SK-N-SH (cell line): ENCODE results near the gene MATN1. TPM values are rescaled to one million over a fixed set of nuclear protein-coding genes. Genes with fewer than 3 reads are reported as not detected.

ENCODE experiments used
- CTCF ChIA-PET: fragments of 300-600, 350-600 bp; formaldehyde crosslinking; extraction: SDS; loops from one replicate; lab custom pipeline; 2021; lab: Yijun Ruan, JAX
- POLR2A ChIA-PET: fragments of 350-600 bp; sonication (Branson Sonifier 250); formaldehyde crosslinking; extraction: SDS; loops from one replicate; lab custom pipeline; 2020; ENCODE audit warnings: antibody characterized with exemption, inconsistent platforms; lab: Yijun Ruan, JAX
- DNase-seq: peaks from one replicate; pipeline ENCODE4 v3.0.0; 2012
- H2AFZ ChIP-seq: fragments of 200-600 bp; sonication (generic); 2 replicates; pipeline ENCODE4 v1.8.1; 2016; ENCODE audit warnings: antibody characterized with exemption, mild to moderate bottlenecking, low read depth
- H3F3A ChIP-seq: fragments of 200-600 bp; sonication (generic); replicated peaks from 2 replicates; pipeline ENCODE3; 2016; ENCODE audit warnings: antibody characterized with exemption, mild to moderate bottlenecking; ENCODE audit not compliant: insufficient read depth
- H3K27ac ChIP-seq, 2 experiments: fragments of 200-500 bp in 1 of 2; fragments of 200-600 bp in 1 of 2; sonication (Bioruptor generic) in 1 of 2; sonication (generic), shearing (Covaris generic) in 1 of 2; 2 replicates each; pipeline versions ENCODE4 v1.5.1 to v1.6.1; 2014 to 2016; ENCODE audit warnings: low read depth in 2 of 2, inconsistent platforms in 1 of 2, low read length in 1 of 2, mild to moderate bottlenecking in 1 of 2, mixed read lengths in 1 of 2
- H3K27me3 ChIP-seq: fragments of 200-600 bp; sonication (generic), shearing (Covaris generic); 2 replicates; pipeline ENCODE4 v1.6.1; 2016; ENCODE audit warnings: mixed run types; ENCODE audit not compliant: insufficient read depth
- H3K36me3 ChIP-seq, 2 experiments: fragments of 200-500 bp in 1 of 2; fragments of 200-600 bp in 1 of 2; sonication (Bioruptor generic) in 1 of 2; sonication (generic) in 1 of 2; replicated peaks in 1 of 2; 2 replicates each; pipeline versions ENCODE3 to v1.5.1; 2014 to 2016; ENCODE audit warnings: low read length in 1 of 2, mild to moderate bottlenecking in 1 of 2; ENCODE audit not compliant: insufficient read depth in 2 of 2, control insufficient read depth in 1 of 2
- H3K4me1 ChIP-seq, 2 experiments: fragments of 200-500 bp in 1 of 2; fragments of 200-600 bp in 1 of 2; sonication (Bioruptor generic) in 1 of 2; sonication (generic), shearing (Covaris generic) in 1 of 2; 2 replicates each; pipeline versions ENCODE4 v1.5.1 to v1.6.1; 2014 to 2016; ENCODE audit warnings: low read depth in 1 of 2, low read length in 1 of 2, mixed run types in 1 of 2; ENCODE audit not compliant: insufficient read depth in 2 of 2, control insufficient read depth in 1 of 2
- H3K4me2 ChIP-seq: fragments of 200-600 bp; sonication (generic), shearing (Covaris generic); 2 replicates; pipeline ENCODE4 v1.6.1; 2017; ENCODE audit warnings: mixed run types
- H3K4me3 ChIP-seq, 2 experiments: fragments of 200-500 bp in 1 of 2; fragments of 200-600 bp in 1 of 2; sonication (Bioruptor generic) in 1 of 2; sonication (generic), shearing (Covaris generic) in 1 of 2; 2 replicates each; pipeline versions ENCODE4 v1.5.1 to v1.8.1; 2014 to 2016; ENCODE audit warnings: low read depth in 2 of 2, inconsistent platforms in 1 of 2, low read length in 1 of 2, mild to moderate bottlenecking in 1 of 2, mixed read lengths in 1 of 2, moderate library complexity in 1 of 2
- H3K79me2 ChIP-seq: fragments of 200-600 bp; sonication (generic); 2 replicates; pipeline ENCODE4 v1.8.1; 2017; ENCODE audit warnings: mild to moderate bottlenecking; ENCODE audit not compliant: insufficient read depth
- H3K9ac ChIP-seq: fragments of 200-600 bp; sonication (generic); 2 replicates; pipeline ENCODE4 v1.6.1; 2017; ENCODE audit warnings: mixed run types
- H3K9me2 ChIP-seq: fragments of 200-600 bp; sonication (generic); 2 replicates; pipeline ENCODE4 v1.6.1; 2017; ENCODE audit warnings: mixed run types
- H3K9me3 ChIP-seq: fragments of 200-600 bp; sonication (generic); 2 replicates; pipeline ENCODE4 v1.6.1; 2017; ENCODE audit warnings: mixed run types, mild to moderate bottlenecking, moderate library complexity
- H4K20me1 ChIP-seq: fragments of 200-600 bp; sonication (generic); 2 replicates; pipeline ENCODE4 v1.6.1; 2017; ENCODE audit warnings: mild to moderate bottlenecking, mixed run types; ENCODE audit not compliant: insufficient read depth
- CHD2 ChIP-seq: fragments of 150-350 bp; IDR thresholded peaks from 2 replicates; pipeline ENCODE4 v1.6.1; 2018; ENCODE audit warnings: low read length; ENCODE audit not compliant: partially characterized antibody
- ELF1 ChIP-seq: IDR thresholded peaks from 2 replicates; pipeline ENCODE4 v1.4.0; 2012
- FOXJ3 ChIP-seq: sonication (generic); formaldehyde crosslinking; IDR thresholded peaks from 2 replicates; pipeline ENCODE4 v1.5.1; 2020; ENCODE audit warnings: mild to moderate bottlenecking, missing genetic modification reagents
- GABPA ChIP-seq: IDR thresholded peaks from 2 replicates; pipeline ENCODE4 v1.4.0; 2012; ENCODE audit warnings: low read depth, mild to moderate bottlenecking
- MEF2A ChIP-seq: IDR thresholded peaks from 2 replicates; pipeline ENCODE4 v1.4.0; 2012; ENCODE audit warnings: low read depth, borderline replicate concordance
- MXI1 ChIP-seq: IDR thresholded peaks from 2 replicates; pipeline ENCODE4 v1.6.1; 2012; ENCODE audit warnings: mild to moderate bottlenecking, low read depth, low read length, improper control_type of control experiment
- POLR2AphosphoS5 ChIP-seq: IDR thresholded peaks from 2 replicates; pipeline ENCODE4 v1.6.1; 2012; ENCODE audit warnings: low read depth, low read length
- RCOR1 ChIP-seq: fragments of 150-350 bp; IDR thresholded peaks from 2 replicates; pipeline ENCODE4 v1.6.1; 2017; ENCODE audit warnings: antibody characterized with exemption, low read length
- RXRA ChIP-seq: IDR thresholded peaks from 2 replicates; pipeline ENCODE4 v1.4.0; 2012; ENCODE audit warnings: low read depth, mild to moderate bottlenecking, borderline replicate concordance
- SMC3 ChIP-seq: IDR thresholded peaks from 2 replicates; pipeline ENCODE4 v1.6.1; 2012; ENCODE audit warnings: low read depth, low read length, improper control_type of control experiment
- TAF1 ChIP-seq: IDR thresholded peaks from 2 replicates; pipeline ENCODE4 v1.6.1; 2012; ENCODE audit warnings: low read depth, mild to moderate bottlenecking, low read length, moderate library complexity, borderline replicate concordance
- TEAD4 ChIP-seq: IDR thresholded peaks from 2 replicates; pipeline ENCODE4 v1.4.0; 2012; ENCODE audit warnings: mild to moderate bottlenecking, borderline replicate concordance; ENCODE audit not compliant: insufficient read depth
- WGBS: methylation state at CpG from one replicate; pipeline ENCODE4 v1.1.6; 2017; ENCODE audit warnings: low lambda C conversion rate; 5-methylcytosine and 5-hydroxymethylcytosine counted together
- polyA plus RNA-seq, 3 experiments: library from polyadenylated mRNA; depleted of rRNA; stranded (reverse); fragments of >200 nt; gene quantifications; 2 replicates each; pipeline ENCODE4 v1.2.3, GENCODE V29; 2012
- TF ChIP-seq, protein P1 (sequence below): IDR thresholded peaks from 2 replicates; pipeline ENCODE4 v1.6.1; 2012; ENCODE audit warnings: mild to moderate bottlenecking, low read depth, low read length, moderate library complexity
- TF ChIP-seq, protein P2 (sequence below): fragments of 150-350 bp; IDR thresholded peaks from 2 replicates; pipeline ENCODE4 v1.6.1; 2017; ENCODE audit warnings: antibody characterized with exemption, low read length, low read depth, borderline replicate concordance
- TF ChIP-seq, protein P3 (sequence below): IDR thresholded peaks from 2 replicates; pipeline ENCODE4 v1.4.0; 2012; ENCODE audit warnings: low read depth, borderline replicate concordance

Gene MATN1
- polyA plus RNA-seq, 1 of the 3 experiments (the other 2 are of a cell fraction): 0.23 TPM

DNA sequence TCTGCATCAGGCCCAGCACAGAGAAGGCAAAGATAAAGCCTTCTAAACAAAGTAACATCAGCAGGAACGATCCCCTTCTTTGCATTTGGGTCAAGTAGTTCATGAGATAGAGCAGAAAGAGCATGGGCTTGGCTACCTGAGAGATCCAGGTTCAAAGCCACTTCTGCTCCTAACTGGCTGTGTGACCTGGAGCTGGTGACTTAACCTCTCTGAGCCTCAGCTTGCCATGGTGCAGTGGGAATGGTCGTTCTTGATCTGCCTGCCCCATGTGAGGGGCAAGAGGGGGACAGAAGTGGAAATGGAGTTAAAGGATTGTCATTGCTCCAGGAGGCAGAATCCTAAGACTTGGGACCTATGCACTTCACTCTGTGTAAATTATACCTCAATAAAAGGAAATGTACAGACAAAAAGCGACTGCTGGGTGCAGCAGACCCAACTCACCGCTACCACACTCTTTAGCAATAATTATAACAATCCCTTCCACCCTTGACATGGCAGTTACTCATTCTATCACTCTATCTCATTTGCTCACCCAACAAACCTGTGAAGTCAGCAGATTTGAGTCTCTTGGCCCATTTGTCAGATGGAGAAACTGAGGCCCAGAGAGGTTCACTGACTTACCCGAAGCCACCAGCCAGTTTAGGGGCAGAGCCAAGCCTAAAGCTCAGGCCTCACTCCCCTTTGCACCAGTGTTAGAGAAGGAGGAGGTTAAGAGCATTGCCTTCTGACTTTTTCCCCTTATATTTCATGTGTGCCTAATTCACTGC, 1.5 kb upstream of the MATN1 start:
- no peak for DNase-seq
- ChIA-PET POLR2A (no interaction called here), CTCF (interaction anchor here (0.6 to 14.9 kb wide), 8 partner anchors 16 to 209 kb away, joined by 3 to 377 read pairs (median 4); no protein-coding TSS in a partner anchor)
- Histone ChIP-seq H3K4me3 (no peak overlapping the region), H3K36me3 (peaks cover 0 to 9% of the 10 kb centered on the region in 2 experiments), H3K9me2 (no peaks in the 10 kb centered on the region), H3K9ac (no peak overlapping the region), H3K79me2 (no peaks in the 10 kb centered on the region), H3K27me3 (no peaks in the 10 kb centered on the region), H4K20me1 (0 out of 2 replicates have a peak, but pooled peaks cover 3% of the 10 kb centered on the region), H3K9me3 (no peaks in the 10 kb centered on the region), H3K4me2 (no peak overlapping the region), H2AFZ (no peak overlapping the region), H3F3A (peaks cover 5% of the 10 kb centered on the region), H3K4me1 (peaks cover 3 to 6% of the 10 kb centered on the region in 2 experiments; a peak in 3 of 4 replicates), H3K27ac (no peak overlapping the region)
- 77% methylated on average over 5 of the region's 5 CpGs for WGBS
- TF ChIP-seq CHD2 (no peak), GABPA (no peak), ELF1 (no peak), RXRA (no peak), RCOR1 (no peak), SMC3 (no peak), FOXJ3 (CRISPR knock-in tag) (no peak), TEAD4 (no peak), POLR2AphosphoS5 (no peak), TAF1 (no peak), MEF2A (no peak), MXI1 (no peak)
- TF ChIP-seq, protein P1, sequence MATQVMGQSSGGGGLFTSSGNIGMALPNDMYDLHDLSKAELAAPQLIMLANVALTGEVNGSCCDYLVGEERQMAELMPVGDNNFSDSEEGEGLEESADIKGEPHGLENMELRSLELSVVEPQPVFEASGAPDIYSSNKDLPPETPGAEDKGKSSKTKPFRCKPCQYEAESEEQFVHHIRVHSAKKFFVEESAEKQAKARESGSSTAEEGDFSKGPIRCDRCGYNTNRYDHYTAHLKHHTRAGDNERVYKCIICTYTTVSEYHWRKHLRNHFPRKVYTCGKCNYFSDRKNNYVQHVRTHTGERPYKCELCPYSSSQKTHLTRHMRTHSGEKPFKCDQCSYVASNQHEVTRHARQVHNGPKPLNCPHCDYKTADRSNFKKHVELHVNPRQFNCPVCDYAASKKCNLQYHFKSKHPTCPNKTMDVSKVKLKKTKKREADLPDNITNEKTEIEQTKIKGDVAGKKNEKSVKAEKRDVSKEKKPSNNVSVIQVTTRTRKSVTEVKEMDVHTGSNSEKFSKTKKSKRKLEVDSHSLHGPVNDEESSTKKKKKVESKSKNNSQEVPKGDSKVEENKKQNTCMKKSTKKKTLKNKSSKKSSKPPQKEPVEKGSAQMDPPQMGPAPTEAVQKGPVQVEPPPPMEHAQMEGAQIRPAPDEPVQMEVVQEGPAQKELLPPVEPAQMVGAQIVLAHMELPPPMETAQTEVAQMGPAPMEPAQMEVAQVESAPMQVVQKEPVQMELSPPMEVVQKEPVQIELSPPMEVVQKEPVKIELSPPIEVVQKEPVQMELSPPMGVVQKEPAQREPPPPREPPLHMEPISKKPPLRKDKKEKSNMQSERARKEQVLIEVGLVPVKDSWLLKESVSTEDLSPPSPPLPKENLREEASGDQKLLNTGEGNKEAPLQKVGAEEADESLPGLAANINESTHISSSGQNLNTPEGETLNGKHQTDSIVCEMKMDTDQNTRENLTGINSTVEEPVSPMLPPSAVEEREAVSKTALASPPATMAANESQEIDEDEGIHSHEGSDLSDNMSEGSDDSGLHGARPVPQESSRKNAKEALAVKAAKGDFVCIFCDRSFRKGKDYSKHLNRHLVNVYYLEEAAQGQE: no peak
- TF ChIP-seq, protein P2, sequence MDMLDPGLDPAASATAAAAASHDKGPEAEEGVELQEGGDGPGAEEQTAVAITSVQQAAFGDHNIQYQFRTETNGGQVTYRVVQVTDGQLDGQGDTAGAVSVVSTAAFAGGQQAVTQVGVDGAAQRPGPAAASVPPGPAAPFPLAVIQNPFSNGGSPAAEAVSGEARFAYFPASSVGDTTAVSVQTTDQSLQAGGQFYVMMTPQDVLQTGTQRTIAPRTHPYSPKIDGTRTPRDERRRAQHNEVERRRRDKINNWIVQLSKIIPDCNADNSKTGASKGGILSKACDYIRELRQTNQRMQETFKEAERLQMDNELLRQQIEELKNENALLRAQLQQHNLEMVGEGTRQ: no peak
- TF ChIP-seq, protein P3, sequence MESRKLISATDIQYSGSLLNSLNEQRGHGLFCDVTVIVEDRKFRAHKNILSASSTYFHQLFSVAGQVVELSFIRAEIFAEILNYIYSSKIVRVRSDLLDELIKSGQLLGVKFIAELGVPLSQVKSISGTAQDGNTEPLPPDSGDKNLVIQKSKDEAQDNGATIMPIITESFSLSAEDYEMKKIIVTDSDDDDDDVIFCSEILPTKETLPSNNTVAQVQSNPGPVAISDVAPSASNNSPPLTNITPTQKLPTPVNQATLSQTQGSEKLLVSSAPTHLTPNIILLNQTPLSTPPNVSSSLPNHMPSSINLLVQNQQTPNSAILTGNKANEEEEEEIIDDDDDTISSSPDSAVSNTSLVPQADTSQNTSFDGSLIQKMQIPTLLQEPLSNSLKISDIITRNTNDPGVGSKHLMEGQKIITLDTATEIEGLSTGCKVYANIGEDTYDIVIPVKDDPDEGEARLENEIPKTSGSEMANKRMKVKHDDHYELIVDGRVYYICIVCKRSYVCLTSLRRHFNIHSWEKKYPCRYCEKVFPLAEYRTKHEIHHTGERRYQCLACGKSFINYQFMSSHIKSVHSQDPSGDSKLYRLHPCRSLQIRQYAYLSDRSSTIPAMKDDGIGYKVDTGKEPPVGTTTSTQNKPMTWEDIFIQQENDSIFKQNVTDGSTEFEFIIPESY: no peak
